Mesendoderm (in vitro differentiated cells): ENCODE data around the gene MB21D2.

Experiments
- DNase-seq: peaks from one replicate; pipeline ENCODE4 v3.0.0; 2013
- H2AK5ac ChIP-seq: 2 replicates; pipeline ENCODE4 v1.6.1; 2013; ENCODE audit warnings: low read length, inconsistent platforms
- H2BK120ac ChIP-seq: 2 replicates; pipeline ENCODE4 v1.6.1; 2013; ENCODE audit warnings: low read depth, mild to moderate bottlenecking, low read length, moderate library complexity, mixed read lengths
- H2BK15ac ChIP-seq: replicated peaks from 2 replicates; pipeline ENCODE4 v1.6.1; 2013; ENCODE audit warnings: low read depth, mild to moderate bottlenecking, moderate library complexity
- H2BK5ac ChIP-seq: 2 replicates; pipeline ENCODE4 v1.6.1; 2013; ENCODE audit warnings: low read length, inconsistent platforms
- H3K18ac ChIP-seq: 2 replicates; pipeline ENCODE4 v1.6.1; 2013; ENCODE audit warnings: mild to moderate bottlenecking, low read length, mixed read lengths
- H3K23ac ChIP-seq: one replicate; pipeline ENCODE4 v1.6.1; 2013; ENCODE audit warnings: low read length
- H3K27ac ChIP-seq: 2 replicates; pipeline ENCODE4 v1.5.1; 2013; ENCODE audit warnings: low read depth, mild to moderate bottlenecking, inconsistent platforms, low read length, moderate library complexity
- H3K27me3 ChIP-seq: 2 replicates; pipeline ENCODE4 v1.6.1; 2013; ENCODE audit warnings: low read length, control low read depth, mild to moderate bottlenecking, inconsistent platforms; ENCODE audit not compliant: insufficient read depth, poor library complexity
- H3K36me3 ChIP-seq: 2 replicates; pipeline ENCODE4 v1.6.1; 2013; ENCODE audit warnings: low read length, inconsistent platforms; ENCODE audit not compliant: control insufficient read depth, insufficient read depth
- H3K4ac ChIP-seq: one replicate; pipeline ENCODE4 v1.6.1; 2013; ENCODE audit warnings: low read depth, mild to moderate bottlenecking, low read length, moderate library complexity
- H3K4me1 ChIP-seq: 2 replicates; pipeline ENCODE4 v1.6.1; 2013; ENCODE audit warnings: low read depth, low read length, inconsistent platforms; ENCODE audit not compliant: control insufficient read depth
- H3K4me2 ChIP-seq: 2 replicates; pipeline ENCODE4 v1.6.1; 2013; ENCODE audit warnings: low read length
- H3K4me3 ChIP-seq: 2 replicates; pipeline ENCODE4 v1.5.1; 2013; ENCODE audit warnings: mild to moderate bottlenecking, low read length
- H3K56ac ChIP-seq: one replicate; pipeline ENCODE4 v1.6.1; 2013; ENCODE audit warnings: low read length
- H3K79me1 ChIP-seq: 2 replicates; pipeline ENCODE4 v1.6.1; 2013; ENCODE audit warnings: low read length, inconsistent platforms
- H3K79me2 ChIP-seq: 2 replicates; pipeline ENCODE4 v1.6.1; 2013; ENCODE audit warnings: mild to moderate bottlenecking, low read length; ENCODE audit not compliant: control insufficient read depth, insufficient read depth
- H3K9ac ChIP-seq: 2 replicates; pipeline ENCODE4 v1.6.1; 2013; ENCODE audit warnings: low read length, inconsistent platforms
- H4K5ac ChIP-seq: one replicate; pipeline ENCODE4 v1.6.1; 2013; ENCODE audit warnings: low read length
- H4K8ac ChIP-seq: one replicate; pipeline ENCODE4 v1.6.1; 2013; ENCODE audit warnings: low read depth, mild to moderate bottlenecking, control low read depth, low read length, moderate library complexity
- WGBS: extraction: QIAGEN DNeasy Blood & Tissue Kit; methylation state at CpG from one replicate; pipeline ENCODE4 v1.1.7; 2013; ENCODE audit warnings: low lambda C conversion rate, missing lambda C conversion rate; ENCODE audit not compliant: insufficient coverage; ENCODE audit errors: extremely low coverage; 5-methylcytosine and 5-hydroxymethylcytosine counted together

The MB21D2 gene

GRCh38 chr3:192889679-192890078, 28.0 kb downstream of the MB21D2 start:
- Histone ChIP-seq H3K27me3 (no peaks in the 10 kb centered on the region), H3K4me1 (peaks cover 7% of the 10 kb centered on the region), H3K79me2 (peaks cover 40% of the 10 kb centered on the region), H2BK15ac (peak overlapping the region; percentile 85), H3K36me3 (no peaks in the 10 kb centered on the region), H4K5ac (no peak overlapping the region), H3K9ac (no peak overlapping the region), H3K4me3 (no peak overlapping the region), H3K56ac (no peak overlapping the region), H4K8ac (no peak overlapping the region), H2AK5ac (no peak overlapping the region), H3K79me1 (peaks cover 11% of the 10 kb centered on the region), H2BK120ac (no peak overlapping the region), H3K4ac (no peak overlapping the region), H2BK5ac (no peak overlapping the region), H3K18ac (no peak overlapping the region), H3K4me2 (no peak overlapping the region), H3K27ac (no peak overlapping the region), H3K23ac (no peak overlapping the region)
- DNase-seq = no peak
- WGBS = no CpG with 5 or more reads among the region's 3 CpGs

GRCh38 chr3:192888190-192888589, 29.5 kb downstream of the MB21D2 start:
- Histone ChIP-seq H3K4me3 (no peak overlapping the region), H3K56ac (no peak overlapping the region), H2BK5ac (no peak overlapping the region), H4K8ac (no peak overlapping the region), H3K4me1 (peaks cover 7% of the 10 kb centered on the region), H2BK120ac (no peak overlapping the region), H2AK5ac (no peak overlapping the region), H3K4me2 (no peak overlapping the region), H3K4ac (no peak overlapping the region), H3K9ac (no peak overlapping the region), H2BK15ac (no peak overlapping the region), H3K27ac (peak overlapping the region; percentile 6), H3K18ac (peak overlapping the region; percentile 53), H3K79me2 (peaks cover 36% of the 10 kb centered on the region), H4K5ac (no peak overlapping the region), H3K79me1 (peaks cover 7% of the 10 kb centered on the region), H3K23ac (no peak overlapping the region), H3K27me3 (no peaks in the 10 kb centered on the region), H3K36me3 (no peaks in the 10 kb centered on the region)
- no CpG with 5 or more reads among the region's 5 CpGs for WGBS
- no peak for DNase-seq

- Histone ChIP-seq H3K4me3 (no peak overlapping the region), H3K18ac (peak overlapping the region; percentile 53), H3K27ac (peak overlapping the region; percentile 6), H4K5ac (no peak overlapping the region), H2AK5ac (no peak overlapping the region), H3K27me3 (no peaks in the 10 kb centered on the region), H3K23ac (no peak overlapping the region), H3K79me1 (peaks cover 7% of the 10 kb centered on the region), H3K79me2 (peaks cover 34% of the 10 kb centered on the region), H4K8ac (no peak overlapping the region), H2BK5ac (no peak overlapping the region), H3K4me2 (no peak overlapping the region), H3K4me1 (peaks cover 3% of the 10 kb centered on the region), H3K4ac (no peak overlapping the region), H2BK15ac (no peak overlapping the region), H3K9ac (no peak overlapping the region), H3K56ac (no peak overlapping the region), H2BK120ac (no peak overlapping the region), H3K36me3 (no peaks in the 10 kb centered on the region)
- WGBS = no CpG with 5 or more reads among the region's 7 CpGs
- peak; percentile 64 for DNase-seq
Measured at GRCh38 chr3:192887701-192888100, 30.0 kb downstream of the MB21D2 start.

- Histone ChIP-seq H3K4me3 (no peak overlapping the region), H4K5ac (no peak overlapping the region), H2AK5ac (no peak overlapping the region), H2BK5ac (no peak overlapping the region), H3K27ac (no peak overlapping the region), H3K23ac (no peak overlapping the region), H3K18ac (no peak overlapping the region), H3K4ac (no peak overlapping the region), H3K56ac (no peak overlapping the region), H3K79me1 (peaks cover 9% of the 10 kb centered on the region), H3K36me3 (no peaks in the 10 kb centered on the region), H2BK15ac (no peak overlapping the region), H4K8ac (no peak overlapping the region), H3K4me1 (peaks cover 3% of the 10 kb centered on the region), H3K4me2 (no peak overlapping the region), H3K9ac (no peak overlapping the region), H3K79me2 (peaks cover 35% of the 10 kb centered on the region), H2BK120ac (no peak overlapping the region), H3K27me3 (no peaks in the 10 kb centered on the region)
- DNase-seq = peak; percentile 64
- WGBS = no CpG with 5 or more reads among the region's 9 CpGs
Measured at GRCh38 chr3:192887047-192887446, 30.6 kb downstream of the MB21D2 start.

GRCh38 chr3:192884777-192885773, 32.6 kb downstream of the MB21D2 start:
- Histone ChIP-seq H3K4me3 (no peak overlapping the region), H2BK5ac (no peak overlapping the region), H2BK120ac (no peak overlapping the region), H4K8ac (no peak overlapping the region), H4K5ac (no peak overlapping the region), H3K4me1 (peaks cover 3% of the 10 kb centered on the region), H2AK5ac (no peak overlapping the region), H3K23ac (no peak overlapping the region), H2BK15ac (no peak overlapping the region), H3K27ac (no peak overlapping the region), H3K27me3 (no peaks in the 10 kb centered on the region), H3K9ac (no peak overlapping the region), H3K18ac (peak overlapping the region; percentile 68), H3K79me2 (peaks cover 31% of the 10 kb centered on the region), H3K4me2 (no peak overlapping the region), H3K56ac (no peak overlapping the region), H3K4ac (no peak overlapping the region), H3K79me1 (peaks cover 8% of the 10 kb centered on the region), H3K36me3 (no peaks in the 10 kb centered on the region)
- no CpG with 5 or more reads among the region's 8 CpGs for WGBS
- no peak for DNase-seq
